Measurements from ENCODE around the gene MCC.

MCC gene

DNA sequence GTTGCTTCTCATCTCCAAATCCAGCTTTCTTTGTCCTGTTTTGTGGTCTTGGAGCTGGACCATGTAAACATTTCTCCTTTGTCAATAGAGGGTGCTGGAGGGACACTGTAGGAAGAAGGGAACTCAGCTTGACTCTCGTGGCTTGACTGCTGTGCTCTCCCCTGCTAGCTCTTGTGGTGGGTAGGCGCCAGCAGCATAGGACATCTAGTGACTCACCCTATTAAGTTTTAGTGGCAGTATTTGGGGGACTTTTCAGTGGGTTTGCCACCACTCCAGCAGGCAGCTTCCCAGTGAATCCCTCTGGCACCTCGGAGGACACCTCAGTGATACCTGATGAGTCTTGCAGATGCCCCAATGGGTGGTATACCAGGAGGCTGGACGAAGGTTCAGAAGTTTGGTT lies 151.3 kb downstream of the MCC start:
- Histone ChIP-seq H3K27ac (ENCODE audit: low read depth in 2 of 2, low read length in 2 of 2) (no peak overlapping the region), H3K9me3 (ENCODE audit: control insufficient read depth in 2 of 2, low read length in 2 of 2) (no peaks in the 10 kb centered on the region), H3K4me1 (ENCODE audit: control insufficient read depth in 2 of 2, insufficient read depth in 2 of 2, low read length in 2 of 2) (no peaks in the 10 kb centered on the region), H3K9ac (ENCODE audit: low read depth in 1 of 2, low read length in 2 of 2) (no peak overlapping the region), H3K27me3 (ENCODE audit: control insufficient read depth in 2 of 2, insufficient read depth in 2 of 2, low read length in 2 of 2) (no peaks in the 10 kb centered on the region), H3K4me3 (ENCODE audit: low read length in 2 of 2) (no peak overlapping the region), H3K36me3 (ENCODE audit: control insufficient read depth in 2 of 2, insufficient read depth in 2 of 2, low read length in 2 of 2) (no peaks in the 10 kb centered on the region)

DNA sequence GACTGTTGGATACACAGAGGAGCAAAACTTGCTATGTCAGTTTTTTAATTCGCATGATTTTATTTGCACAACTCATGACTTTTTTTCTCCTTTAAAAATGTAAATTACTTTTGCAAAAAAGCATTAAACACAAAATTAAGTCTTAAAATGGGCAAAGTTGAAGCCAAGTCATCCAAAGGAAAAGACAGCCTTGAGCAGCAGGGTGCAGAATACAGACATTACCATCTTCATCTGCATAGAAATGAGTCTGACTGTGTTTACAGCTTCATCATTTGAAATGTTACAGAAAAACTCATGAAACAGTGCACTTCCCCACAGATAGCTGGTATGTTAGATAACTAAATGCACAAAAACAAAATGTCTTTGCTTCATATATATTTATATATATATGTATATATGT lies 154.8 kb downstream of the MCC start:
- Histone ChIP-seq H3K27ac (ENCODE audit: low read depth in 2 of 2, low read length in 2 of 2) (no peak overlapping the region), H3K4me1 (ENCODE audit: control insufficient read depth in 2 of 2, insufficient read depth in 2 of 2, low read length in 2 of 2) (peaks cover 0 to 3% of the 10 kb centered on the region in 2 donors), H3K4me3 (ENCODE audit: low read length in 2 of 2) (no peak overlapping the region), H3K27me3 (ENCODE audit: control insufficient read depth in 2 of 2, insufficient read depth in 2 of 2, low read length in 2 of 2) (no peaks in the 10 kb centered on the region), H3K36me3 (ENCODE audit: control insufficient read depth in 2 of 2, insufficient read depth in 2 of 2, low read length in 2 of 2) (no peaks in the 10 kb centered on the region), H3K9ac (ENCODE audit: low read depth in 1 of 2, low read length in 2 of 2) (no peak overlapping the region), H3K9me3 (ENCODE audit: control insufficient read depth in 2 of 2, low read length in 2 of 2) (no peaks in the 10 kb centered on the region)

- Histone ChIP-seq H3K4me3 (ENCODE audit: low read length in 2 of 2) (no peak overlapping the region), H3K9ac (ENCODE audit: low read depth in 1 of 2, low read length in 2 of 2) (no peak overlapping the region), H3K27ac (ENCODE audit: low read depth in 2 of 2, low read length in 2 of 2) (no peak overlapping the region), H3K36me3 (ENCODE audit: control insufficient read depth in 2 of 2, insufficient read depth in 2 of 2, low read length in 2 of 2) (no peaks in the 10 kb centered on the region), H3K9me3 (ENCODE audit: control insufficient read depth in 2 of 2, low read length in 2 of 2) (no peaks in the 10 kb centered on the region), H3K4me1 (ENCODE audit: control insufficient read depth in 2 of 2, insufficient read depth in 2 of 2, low read length in 2 of 2) (peaks cover 0 to 3% of the 10 kb centered on the region in 2 donors), H3K27me3 (ENCODE audit: control insufficient read depth in 2 of 2, insufficient read depth in 2 of 2, low read length in 2 of 2) (no peaks in the 10 kb centered on the region)
Observed at GRCh38 chr5:113331209-113331551, 157.1 kb downstream of the MCC start.

DNA sequence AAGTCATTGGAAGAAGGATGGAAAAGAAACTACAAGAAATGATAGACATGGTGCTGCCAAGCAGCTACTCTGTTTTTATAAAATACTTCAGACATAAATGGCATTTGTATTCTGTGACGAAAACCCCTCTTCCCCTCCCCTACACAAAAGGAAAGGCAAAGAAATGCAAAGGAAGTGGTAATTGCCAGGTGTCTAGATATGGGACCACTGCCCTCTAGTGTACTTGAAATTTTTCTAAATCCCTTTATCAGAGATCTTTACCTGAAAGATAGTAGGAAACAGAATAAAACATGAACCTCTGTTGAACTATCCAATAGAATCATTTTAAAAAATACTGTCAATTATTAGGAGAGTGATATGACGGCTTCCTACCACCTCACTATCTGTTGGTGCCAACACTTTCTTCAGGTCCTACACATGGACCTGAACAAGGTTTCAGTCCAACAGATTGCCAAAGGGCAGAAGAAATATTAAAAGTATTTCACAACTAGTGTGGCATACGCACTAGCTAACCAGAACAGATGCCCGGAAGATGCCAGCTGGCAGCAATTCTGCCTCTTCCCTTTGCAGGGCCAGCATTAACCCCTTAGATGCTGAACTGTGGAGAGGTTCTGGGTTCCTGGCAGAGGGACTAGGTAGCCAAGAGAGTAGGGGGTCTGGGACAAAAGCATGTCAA lies 157.6 kb downstream of the MCC start:
- Histone ChIP-seq H3K27ac (ENCODE audit: low read depth in 2 of 2, low read length in 2 of 2) (no peak overlapping the region), H3K4me3 (ENCODE audit: low read length in 2 of 2) (no peak overlapping the region), H3K4me1 (ENCODE audit: control insufficient read depth in 2 of 2, insufficient read depth in 2 of 2, low read length in 2 of 2) (peaks cover 0 to 3% of the 10 kb centered on the region in 2 donors), H3K27me3 (ENCODE audit: control insufficient read depth in 2 of 2, insufficient read depth in 2 of 2, low read length in 2 of 2) (no peaks in the 10 kb centered on the region), H3K36me3 (ENCODE audit: control insufficient read depth in 2 of 2, insufficient read depth in 2 of 2, low read length in 2 of 2) (no peaks in the 10 kb centered on the region), H3K9me3 (ENCODE audit: control insufficient read depth in 2 of 2, low read length in 2 of 2) (no peaks in the 10 kb centered on the region), H3K9ac (ENCODE audit: low read depth in 1 of 2, low read length in 2 of 2) (no peak overlapping the region)

- H3K9ac ChIP-seq (ENCODE audit: low read depth in 1 of 2, low read length in 2 of 2), result no peak overlapping the region
- H3K36me3 ChIP-seq (ENCODE audit: control insufficient read depth in 2 of 2, insufficient read depth in 2 of 2, low read length in 2 of 2), result no peaks in the 10 kb centered on the region
- H3K4me3 ChIP-seq (ENCODE audit: low read length in 2 of 2), result no peak overlapping the region
- H3K9me3 ChIP-seq (ENCODE audit: control insufficient read depth in 2 of 2, low read length in 2 of 2), result no peaks in the 10 kb centered on the region
- H3K4me1 ChIP-seq (ENCODE audit: control insufficient read depth in 2 of 2, insufficient read depth in 2 of 2, low read length in 2 of 2), result peaks cover 0 to 3% of the 10 kb centered on the region in 2 donors
- no peak overlapping the region for H3K27ac ChIP-seq (ENCODE audit: low read depth in 2 of 2, low read length in 2 of 2)
- H3K27me3 ChIP-seq (ENCODE audit: control insufficient read depth in 2 of 2, insufficient read depth in 2 of 2, low read length in 2 of 2), result no peaks in the 10 kb centered on the region
Observed at GRCh38 chr5:113329981-113330380, 158.3 kb downstream of the MCC start.

DNA sequence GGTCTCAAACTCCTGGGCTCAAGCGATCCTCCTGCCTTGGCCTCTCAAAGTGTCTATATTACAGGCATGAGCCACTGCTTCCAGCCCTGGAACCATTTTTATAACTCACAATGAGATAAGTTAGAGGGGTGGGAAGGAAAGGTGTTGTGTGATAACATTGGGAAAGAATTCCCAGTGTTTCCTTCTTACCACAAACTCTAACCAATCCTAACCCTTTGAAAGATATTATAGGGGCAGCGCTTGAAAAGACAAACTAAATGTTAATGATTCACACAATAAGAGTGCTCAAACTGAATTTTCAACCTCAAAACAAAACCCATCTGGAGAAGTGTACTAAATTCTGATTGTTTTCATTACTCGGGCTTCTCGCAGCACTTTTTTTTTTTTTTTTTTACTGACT lies 163.2 kb downstream of the MCC start:
- no peaks in the 10 kb centered on the region for H3K9me3 ChIP-seq (ENCODE audit: control insufficient read depth in 2 of 2, low read length in 2 of 2)
- H3K36me3 ChIP-seq (ENCODE audit: control insufficient read depth in 2 of 2, insufficient read depth in 2 of 2, low read length in 2 of 2), result no peaks in the 10 kb centered on the region
- no peaks in the 10 kb centered on the region for H3K27me3 ChIP-seq (ENCODE audit: control insufficient read depth in 2 of 2, insufficient read depth in 2 of 2, low read length in 2 of 2)
- no peak overlapping the region for H3K9ac ChIP-seq (ENCODE audit: low read depth in 1 of 2, low read length in 2 of 2)
- no peaks in the 10 kb centered on the region for H3K4me1 ChIP-seq (ENCODE audit: control insufficient read depth in 2 of 2, insufficient read depth in 2 of 2, low read length in 2 of 2)
- no peak overlapping the region for H3K4me3 ChIP-seq (ENCODE audit: low read length in 2 of 2)
- no peak overlapping the region for H3K27ac ChIP-seq (ENCODE audit: low read depth in 2 of 2, low read length in 2 of 2)

- Histone ChIP-seq H3K27me3 (ENCODE audit: control insufficient read depth in 2 of 2, insufficient read depth in 2 of 2, low read length in 2 of 2) (no peaks in the 10 kb centered on the region), H3K36me3 (ENCODE audit: control insufficient read depth in 2 of 2, insufficient read depth in 2 of 2, low read length in 2 of 2) (no peaks in the 10 kb centered on the region), H3K4me1 (ENCODE audit: control insufficient read depth in 2 of 2, insufficient read depth in 2 of 2, low read length in 2 of 2) (no peaks in the 10 kb centered on the region), H3K9me3 (ENCODE audit: control insufficient read depth in 2 of 2, low read length in 2 of 2) (no peaks in the 10 kb centered on the region), H3K4me3 (ENCODE audit: low read length in 2 of 2) (no peak overlapping the region), H3K9ac (ENCODE audit: low read depth in 1 of 2, low read length in 2 of 2) (no peak overlapping the region), H3K27ac (ENCODE audit: low read depth in 2 of 2, low read length in 2 of 2) (no peak overlapping the region)
Observed at GRCh38 chr5:113321276-113321675, 167.0 kb downstream of the MCC start.

- no peak overlapping the region for H3K27ac ChIP-seq (ENCODE audit: low read depth in 2 of 2, low read length in 2 of 2)
- no peak overlapping the region for H3K9ac ChIP-seq (ENCODE audit: low read depth in 1 of 2, low read length in 2 of 2)
- no peaks in the 10 kb centered on the region for H3K27me3 ChIP-seq (ENCODE audit: control insufficient read depth in 2 of 2, insufficient read depth in 2 of 2, low read length in 2 of 2)
- no peaks in the 10 kb centered on the region for H3K36me3 ChIP-seq (ENCODE audit: control insufficient read depth in 2 of 2, insufficient read depth in 2 of 2, low read length in 2 of 2)
- H3K9me3 ChIP-seq (ENCODE audit: control insufficient read depth in 2 of 2, low read length in 2 of 2), result no peaks in the 10 kb centered on the region
- H3K4me1 ChIP-seq (ENCODE audit: control insufficient read depth in 2 of 2, insufficient read depth in 2 of 2, low read length in 2 of 2), result no peaks in the 10 kb centered on the region
- no peak overlapping the region for H3K4me3 ChIP-seq (ENCODE audit: low read length in 2 of 2)
Observed at GRCh38 chr5:113320273-113320780, 167.9 kb downstream of the MCC start.

DNA sequence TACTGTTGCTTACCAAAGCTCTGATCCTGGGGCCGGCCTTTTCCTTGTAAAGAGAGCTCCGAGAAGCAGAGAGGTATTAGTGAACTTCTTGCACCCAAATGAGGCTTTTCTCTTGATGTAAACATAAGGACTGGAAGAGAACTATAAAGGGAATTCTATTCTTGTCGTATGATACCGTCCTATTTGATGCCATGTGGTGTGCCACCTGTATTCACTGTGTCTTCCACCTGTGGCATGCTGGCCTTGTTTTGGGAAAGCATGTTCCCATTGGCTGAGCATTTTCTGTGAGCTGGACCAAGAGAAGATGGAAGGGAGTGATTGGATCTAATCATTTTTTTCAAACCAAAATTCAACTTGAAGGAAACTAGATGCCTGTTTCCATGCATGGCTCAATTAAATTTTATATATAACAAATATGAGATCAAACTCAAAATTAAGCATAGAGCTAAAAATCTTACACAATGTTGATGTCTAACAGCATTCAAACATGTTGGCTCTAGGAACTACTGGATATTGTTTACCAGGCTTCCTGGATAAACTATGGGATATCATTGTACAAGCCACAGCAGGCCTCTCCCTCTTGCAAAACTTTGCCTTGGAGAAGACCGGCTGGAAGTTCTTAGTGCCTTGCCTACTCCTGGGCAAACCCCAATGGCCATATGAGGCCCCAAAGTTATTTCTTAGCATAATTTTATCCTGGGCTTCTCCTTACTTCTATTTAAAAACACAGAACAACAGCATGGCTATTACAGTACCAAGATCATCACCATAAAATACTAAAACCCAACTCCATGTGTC lies 168.8 kb downstream of the MCC start:
- Histone ChIP-seq H3K4me1 (ENCODE audit: control insufficient read depth in 2 of 2, insufficient read depth in 2 of 2, low read length in 2 of 2) (no peaks in the 10 kb centered on the region), H3K27me3 (ENCODE audit: control insufficient read depth in 2 of 2, insufficient read depth in 2 of 2, low read length in 2 of 2) (no peaks in the 10 kb centered on the region), H3K36me3 (ENCODE audit: control insufficient read depth in 2 of 2, insufficient read depth in 2 of 2, low read length in 2 of 2) (no peaks in the 10 kb centered on the region), H3K9ac (ENCODE audit: low read depth in 1 of 2, low read length in 2 of 2) (no peak overlapping the region), H3K9me3 (ENCODE audit: control insufficient read depth in 2 of 2, low read length in 2 of 2) (no peaks in the 10 kb centered on the region), H3K27ac (ENCODE audit: low read depth in 2 of 2, low read length in 2 of 2) (no peak overlapping the region), H3K4me3 (ENCODE audit: low read length in 2 of 2) (no peak overlapping the region)

GRCh38 chr5:113317636-113318035 lies 170.6 kb downstream of the MCC start:
- no peak overlapping the region for H3K4me3 ChIP-seq (ENCODE audit: low read length in 2 of 2)
- H3K36me3 ChIP-seq (ENCODE audit: control insufficient read depth in 2 of 2, insufficient read depth in 2 of 2, low read length in 2 of 2), result no peaks in the 10 kb centered on the region
- H3K9me3 ChIP-seq (ENCODE audit: control insufficient read depth in 2 of 2, low read length in 2 of 2), result no peaks in the 10 kb centered on the region
- no peak overlapping the region for H3K27ac ChIP-seq (ENCODE audit: low read depth in 2 of 2, low read length in 2 of 2)
- H3K9ac ChIP-seq (ENCODE audit: low read depth in 1 of 2, low read length in 2 of 2), result no peak overlapping the region
- H3K4me1 ChIP-seq (ENCODE audit: control insufficient read depth in 2 of 2, insufficient read depth in 2 of 2, low read length in 2 of 2), result no peaks in the 10 kb centered on the region
- no peaks in the 10 kb centered on the region for H3K27me3 ChIP-seq (ENCODE audit: control insufficient read depth in 2 of 2, insufficient read depth in 2 of 2, low read length in 2 of 2)

All from mucosa of rectum (tissue), 2 donors.